8988T (cell line): ENCODE data around the gene UTP15.
A peak's percentile ranks its signal among the peaks of the same experiment; 100 is the strongest.

Source experiments
- DNase-seq: peaks from one replicate; pipeline ENCODE4 v3.0.0; 2011

The UTP15 gene

DNA sequence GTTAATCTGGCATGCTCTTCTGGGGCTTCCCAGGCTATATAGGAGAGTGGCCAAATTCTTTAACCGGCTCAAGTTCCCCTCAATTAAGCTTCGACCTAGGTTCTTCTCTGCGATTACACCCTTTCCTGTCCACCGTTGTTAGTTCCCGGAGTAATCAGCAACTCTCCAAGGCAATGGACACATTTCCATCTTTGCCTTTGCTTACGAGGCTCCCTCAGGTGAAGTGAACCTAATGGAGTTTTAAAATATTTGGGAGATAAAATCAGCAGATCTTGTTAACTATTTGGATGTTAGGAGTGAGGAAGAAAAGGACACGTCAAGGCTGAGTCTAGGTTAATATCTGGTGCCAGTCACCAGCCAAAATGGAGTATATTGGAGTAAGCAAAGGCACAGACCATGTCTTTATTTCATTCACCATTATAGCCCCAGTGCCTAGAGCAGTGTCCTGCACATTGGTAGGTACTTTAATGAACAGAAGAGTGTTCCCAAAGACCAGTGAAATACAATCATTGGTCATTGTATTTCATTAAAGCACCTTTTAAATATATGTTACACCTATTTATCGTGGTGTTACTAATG lies 515 bp downstream of the UTP15 start:
- DNase-seq, result no peak

DNA sequence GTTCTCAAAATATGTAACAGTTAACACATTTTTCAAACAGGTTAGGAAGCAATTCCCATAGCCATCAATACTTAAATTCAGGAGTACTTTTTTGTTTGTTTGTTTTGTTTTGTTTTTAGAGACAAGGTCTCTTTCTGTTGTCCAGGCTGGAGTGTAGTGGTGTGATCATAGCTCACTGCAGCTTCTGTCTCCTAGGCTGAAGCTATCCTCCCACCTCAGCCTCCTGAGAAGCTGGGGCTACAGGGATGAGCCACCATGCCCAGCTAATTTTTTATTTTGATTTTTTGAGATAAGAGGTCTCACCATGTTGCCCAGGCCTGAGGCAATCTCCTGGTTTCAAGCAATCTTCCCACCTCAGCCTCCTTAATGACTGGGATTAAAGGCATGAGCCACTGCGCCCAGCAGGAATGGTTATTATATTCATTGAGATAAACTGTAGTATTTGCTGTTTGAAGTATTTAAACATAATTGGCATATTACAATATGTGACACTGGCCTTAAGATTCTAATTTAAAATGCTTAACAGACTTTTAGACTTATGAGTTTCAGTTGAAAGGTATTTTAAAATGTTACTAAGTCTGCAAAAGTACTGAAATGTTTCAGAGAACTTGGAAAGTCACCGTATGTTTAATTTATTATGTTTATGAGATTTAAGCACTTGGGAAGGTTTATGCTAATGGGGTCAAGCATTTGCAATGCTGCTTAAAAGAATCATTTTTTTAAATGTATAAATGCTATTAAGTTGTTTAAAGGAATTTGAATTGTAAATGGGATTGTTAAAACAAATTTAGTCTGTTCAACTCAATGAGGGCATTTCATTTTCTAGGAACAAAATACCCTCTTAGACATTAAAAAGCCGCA lies 17.0 kb downstream of the UTP15 start:
- no peak for DNase-seq

DNA sequence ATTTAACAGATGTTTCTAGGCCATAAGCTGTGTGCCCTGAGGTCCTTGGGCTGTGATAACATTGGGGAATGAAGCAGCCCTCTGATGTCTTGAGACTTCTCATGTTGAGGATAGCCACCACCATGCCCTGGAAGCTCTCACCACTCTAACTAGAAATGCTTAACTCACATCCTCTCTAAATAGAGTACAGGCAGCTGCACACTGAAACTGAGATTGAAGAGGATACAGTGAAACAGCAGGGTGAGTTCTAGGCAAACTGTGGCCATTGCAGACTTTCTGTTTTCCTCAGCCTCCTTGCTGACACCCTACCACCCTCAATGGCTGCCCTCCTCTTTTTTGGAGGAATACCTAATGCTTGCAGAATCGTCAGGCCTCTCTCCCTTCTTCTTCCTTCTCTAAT lies 22.4 kb downstream of the UTP15 start:
- no peak for DNase-seq

DNA sequence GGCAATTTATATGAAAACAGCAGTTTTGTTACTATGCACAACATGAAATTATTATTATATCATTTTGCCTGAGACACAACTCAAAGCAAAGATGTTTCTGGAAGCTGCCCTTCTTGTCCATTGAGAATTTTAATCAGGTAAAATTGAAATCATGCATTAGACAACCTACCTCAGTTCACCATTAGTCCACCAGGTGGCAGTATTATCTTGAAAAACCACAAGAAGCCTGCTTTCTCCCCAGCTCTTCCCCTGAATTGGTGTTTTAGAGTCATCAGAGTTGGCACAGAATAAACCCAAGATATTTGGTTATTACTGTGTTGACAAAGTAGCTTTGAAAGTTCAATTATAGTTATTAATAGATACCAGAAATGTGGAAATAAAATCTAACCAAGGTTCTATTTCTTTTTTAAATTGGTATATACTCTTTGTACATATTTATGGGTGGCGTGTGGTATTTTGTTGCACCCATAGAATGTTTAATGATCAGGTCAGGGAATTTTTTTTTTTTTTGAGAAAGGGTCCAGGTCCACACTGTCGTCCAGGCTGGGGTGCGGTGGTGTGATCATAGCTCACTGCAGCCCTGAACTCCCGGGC lies 25.7 kb downstream of the UTP15 start:
- no peak for DNase-seq

DNA sequence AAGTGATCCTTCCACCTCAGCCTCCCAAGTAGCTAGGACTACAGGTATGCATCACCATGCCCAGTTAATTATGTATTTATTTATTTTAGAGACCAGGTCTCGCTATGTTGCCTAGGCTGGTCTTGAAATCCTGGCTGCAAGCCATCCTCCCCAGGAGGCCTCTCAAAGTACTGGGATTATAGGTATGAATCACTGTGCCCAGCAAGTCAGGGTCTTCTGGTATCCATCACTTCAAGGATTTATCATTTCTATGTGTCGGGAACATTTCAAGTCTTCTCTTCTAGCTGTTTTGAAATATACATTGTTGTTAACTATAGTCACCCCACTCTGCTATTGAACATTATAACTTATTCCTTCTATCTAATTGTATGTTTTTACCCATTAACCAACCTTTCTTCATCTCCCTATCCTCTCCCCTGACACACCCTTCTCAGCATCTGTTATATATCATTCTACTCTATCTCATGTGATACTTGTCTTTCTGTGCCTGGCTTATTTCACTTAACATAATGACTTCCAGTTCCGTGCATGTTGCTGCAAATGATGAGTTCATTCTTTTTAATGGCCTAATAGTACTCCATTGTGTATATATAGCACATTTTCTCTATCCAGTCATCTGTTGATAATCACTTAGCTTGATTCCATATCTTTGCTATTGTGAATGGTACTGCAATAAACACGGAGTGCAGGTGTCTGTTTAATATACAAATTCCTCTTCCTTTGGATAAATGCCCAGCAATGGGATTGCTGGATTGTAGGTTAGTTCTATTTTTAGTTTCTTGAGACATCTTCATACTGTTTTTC lies 26.4 kb downstream of the UTP15 start:
- no peak for DNase-seq

DNA sequence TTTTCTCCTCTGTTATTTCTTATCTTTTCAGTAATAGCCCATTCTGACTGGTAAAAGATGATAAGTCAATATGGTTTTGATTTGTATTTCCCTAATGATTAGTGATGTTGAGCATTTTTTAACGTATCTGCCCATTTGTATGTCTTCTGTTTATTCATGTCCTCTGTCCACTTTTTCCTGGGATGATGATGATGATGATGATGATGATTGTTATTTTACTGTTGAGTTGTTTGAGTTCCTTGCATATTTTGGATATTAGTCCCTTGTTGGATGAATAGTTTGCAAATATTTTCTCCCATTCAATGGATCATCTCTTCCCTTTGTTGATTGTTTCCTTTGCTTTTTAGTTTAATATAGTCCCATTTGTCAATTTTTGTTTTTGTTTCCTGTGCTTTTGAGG lies 27.0 kb downstream of the UTP15 start:
- DNase-seq, result no peak

DNA sequence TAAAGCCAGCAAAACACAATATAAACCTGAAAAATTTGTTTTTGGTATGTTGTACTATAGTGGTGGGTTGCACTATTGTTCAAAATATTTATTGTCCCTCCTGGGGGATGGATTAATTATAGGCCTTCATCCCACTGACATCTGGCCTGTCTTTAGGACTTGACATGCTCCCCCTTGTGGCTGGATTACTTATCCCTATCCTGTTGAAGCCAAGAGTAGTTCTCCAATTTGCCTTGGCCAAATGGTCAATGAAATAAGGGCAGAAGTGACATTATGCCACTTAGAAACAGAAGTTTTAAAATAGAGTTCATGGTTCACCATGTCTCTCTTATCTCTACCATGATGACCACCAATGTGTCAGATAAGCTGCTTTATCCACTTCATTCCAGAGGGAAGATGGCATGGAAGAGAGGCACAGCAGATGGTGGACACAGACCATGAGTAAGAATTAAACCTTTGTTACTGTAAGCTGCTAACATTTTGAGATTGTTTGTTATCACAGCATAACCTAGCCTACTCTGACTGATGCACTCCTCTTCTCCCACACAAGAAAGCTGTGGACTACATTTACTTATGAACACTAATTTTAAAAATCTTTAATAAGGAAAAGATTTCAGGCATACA lies 31.3 kb downstream of the UTP15 start:
- DNase-seq, result peak; percentile 15

DNA sequence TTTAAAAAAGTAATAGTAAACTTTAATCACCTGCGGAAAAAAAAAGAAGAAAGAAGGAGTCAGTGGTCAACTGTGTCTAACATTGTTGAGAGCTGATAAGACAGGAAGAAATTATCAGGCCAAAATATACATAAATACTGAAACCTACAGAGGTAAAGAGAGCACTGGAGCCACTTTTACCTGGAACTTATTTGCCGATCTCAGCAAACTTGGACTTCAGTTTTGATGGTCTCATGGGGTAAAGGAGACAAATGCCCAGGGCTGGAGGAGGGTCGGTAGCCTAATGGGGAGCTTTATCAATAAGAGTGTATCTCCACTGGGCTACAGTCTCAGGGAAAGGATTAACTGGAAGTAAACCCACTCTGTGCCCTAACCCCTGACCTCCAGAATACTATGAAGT lies 33.8 kb downstream of the UTP15 start:
- no peak for DNase-seq

DNA sequence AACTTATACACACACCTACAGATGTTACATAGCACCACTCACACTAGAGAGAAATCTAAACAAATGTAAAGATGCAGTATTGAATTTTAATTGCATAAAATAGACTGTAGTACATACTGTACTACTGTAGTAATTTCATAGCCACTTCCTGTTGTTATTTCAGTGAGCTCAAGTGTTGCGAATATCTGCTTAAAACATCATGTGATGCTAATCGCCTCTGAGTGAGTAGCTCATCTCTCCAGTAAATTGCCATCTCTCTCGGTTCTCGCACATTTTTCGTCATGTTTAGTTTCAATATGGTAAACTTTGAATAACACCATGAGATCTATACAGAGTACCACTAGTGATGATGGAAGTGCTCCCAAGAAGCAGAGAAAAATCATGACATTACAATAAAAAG lies 38.5 kb downstream of the UTP15 start:
- DNase-seq, result no peak

DNA sequence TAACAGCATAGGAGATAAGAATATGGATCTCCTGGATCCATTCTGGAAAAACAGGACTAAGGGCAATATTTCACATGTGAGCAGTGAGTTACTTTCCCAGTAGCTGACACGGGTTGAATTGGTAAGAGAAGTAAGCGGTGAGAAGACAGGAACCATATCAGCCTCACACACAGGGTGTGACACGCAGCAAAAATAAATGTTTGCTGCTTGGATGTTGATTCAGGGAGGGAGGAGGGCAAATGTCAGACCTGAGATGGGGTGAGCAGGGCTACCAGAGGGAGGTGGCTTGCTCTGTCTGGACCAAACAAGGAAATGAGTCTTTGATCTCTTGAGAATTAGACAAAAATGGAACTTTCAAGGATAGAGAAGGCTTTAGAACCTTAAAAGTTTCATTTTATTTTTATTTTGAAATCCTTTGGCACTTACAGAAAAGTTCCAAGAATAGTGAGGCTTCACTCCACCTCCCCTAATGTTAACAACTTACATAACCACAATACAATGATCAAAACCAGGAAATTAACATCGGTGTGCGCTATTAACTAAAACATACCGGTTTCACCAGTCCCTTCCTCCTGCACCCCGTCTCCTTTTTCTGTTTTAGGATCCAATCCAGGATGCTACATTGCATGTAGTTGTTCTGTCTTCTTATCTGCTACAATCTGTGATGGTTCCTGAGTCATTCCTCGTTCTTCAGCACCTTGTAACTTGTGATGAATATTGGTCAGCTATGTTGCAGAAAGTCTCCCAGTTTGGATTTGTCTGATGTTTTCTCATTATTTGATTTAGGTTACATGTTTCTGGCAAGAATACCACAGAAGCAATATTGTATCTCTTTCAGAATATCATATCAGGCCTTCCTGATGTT lies 39.9 kb downstream of the UTP15 start:
- no peak for DNase-seq

DNA sequence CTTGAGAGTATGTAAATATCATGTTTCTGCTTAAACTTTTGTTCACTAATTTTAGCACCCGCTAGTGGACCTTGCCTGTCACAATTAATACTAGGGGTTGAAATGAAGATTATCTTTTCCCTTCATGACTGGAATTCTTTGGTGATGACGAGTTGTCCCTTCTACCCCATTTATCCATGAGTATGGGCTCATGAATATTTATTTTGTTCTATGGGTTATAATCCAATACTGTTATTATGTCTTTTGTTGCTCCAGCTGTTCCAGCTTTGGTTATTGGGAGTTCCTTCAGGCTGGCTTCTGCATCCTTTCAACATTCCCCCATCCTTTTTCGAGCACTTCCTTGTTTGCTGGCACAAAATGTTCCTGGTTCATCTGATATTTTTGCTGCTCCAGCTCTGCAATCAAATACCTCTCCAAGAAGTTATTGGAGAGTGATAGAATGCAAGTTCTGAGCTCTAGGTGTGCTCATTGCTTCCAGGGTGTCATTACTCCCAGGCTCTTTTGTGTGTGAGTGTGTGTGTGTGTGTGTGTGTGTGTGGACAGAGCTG lies 40.7 kb downstream of the UTP15 start:
- DNase-seq, result no peak

DNA sequence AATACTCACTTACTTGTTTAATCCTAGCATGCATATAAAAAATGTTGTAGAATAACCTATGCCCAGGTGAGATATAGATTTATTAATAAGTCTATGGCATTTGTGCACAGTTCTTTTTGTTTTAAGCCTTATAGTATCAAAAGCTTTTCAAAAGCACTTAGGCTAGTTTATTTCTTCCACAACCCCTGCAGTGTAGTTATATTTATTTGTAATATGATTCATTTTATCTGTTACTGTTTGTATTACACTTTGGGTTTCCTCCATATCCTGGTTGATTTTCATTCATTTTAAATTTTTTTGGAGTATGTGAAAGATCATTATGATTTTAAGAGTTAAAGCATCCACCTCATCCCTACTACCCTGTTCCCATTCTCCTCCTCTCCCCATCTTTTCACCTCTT lies 41.7 kb downstream of the UTP15 start:
- no peak for DNase-seq

DNA sequence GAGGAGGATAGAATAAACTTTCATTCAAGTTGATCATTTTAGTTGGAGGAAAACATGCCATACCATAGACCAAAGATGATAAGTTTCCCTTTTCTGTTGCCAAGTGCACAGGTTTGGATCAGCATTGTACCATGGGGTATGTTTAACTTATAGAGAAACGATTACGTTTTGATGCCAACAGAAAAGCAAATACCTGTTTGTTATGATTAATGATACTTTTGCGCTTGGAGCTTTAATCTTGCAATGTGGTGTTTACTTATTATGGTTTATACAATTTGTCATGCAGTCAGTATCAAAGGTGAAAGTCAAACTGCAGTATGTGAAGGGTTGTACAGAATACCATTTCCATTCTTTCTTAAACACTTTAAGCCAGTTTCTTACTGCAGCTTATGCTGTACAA lies 47.3 kb downstream of the UTP15 start:
- no peak for DNase-seq

DNA sequence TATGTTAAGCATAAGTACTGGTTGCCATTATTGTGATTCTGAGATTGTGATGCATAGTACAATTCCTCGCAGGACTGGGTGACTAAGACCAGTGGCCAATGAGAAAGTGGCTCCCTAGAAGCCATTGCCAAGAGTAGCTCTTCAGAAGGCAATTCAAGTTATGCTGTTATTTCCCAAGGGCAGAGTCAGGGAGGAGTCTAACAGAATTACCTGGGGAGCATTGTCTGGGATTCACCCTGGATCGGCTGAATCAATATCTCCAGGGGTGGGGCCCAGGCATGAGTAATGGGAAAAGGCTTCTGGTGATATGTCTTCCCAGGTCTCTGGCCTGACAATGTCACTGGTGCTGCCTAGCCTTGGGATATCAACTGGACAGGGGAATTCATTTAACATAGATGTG lies 49.5 kb downstream of the UTP15 start:
- DNase-seq, result no peak

DNA sequence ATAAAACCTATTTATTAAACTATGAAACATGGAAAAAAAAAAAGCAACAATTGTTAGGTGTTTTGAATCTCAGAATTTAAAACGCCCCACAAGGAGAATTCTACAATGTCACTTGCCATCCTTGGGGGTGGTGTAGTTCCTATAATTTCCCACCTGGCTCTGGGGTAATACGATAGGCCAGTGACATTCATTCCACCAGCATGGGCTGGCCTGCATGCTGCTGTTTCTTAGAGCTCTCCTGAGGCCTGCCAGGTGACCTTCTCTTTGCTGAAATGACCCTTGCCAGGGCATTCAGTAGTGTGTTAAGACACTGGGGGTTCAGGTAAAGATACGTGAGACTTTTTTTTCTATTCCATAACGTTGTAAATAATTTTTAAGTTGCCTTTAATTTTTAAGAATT lies 50.4 kb downstream of the UTP15 start:
- no peak for DNase-seq

DNA sequence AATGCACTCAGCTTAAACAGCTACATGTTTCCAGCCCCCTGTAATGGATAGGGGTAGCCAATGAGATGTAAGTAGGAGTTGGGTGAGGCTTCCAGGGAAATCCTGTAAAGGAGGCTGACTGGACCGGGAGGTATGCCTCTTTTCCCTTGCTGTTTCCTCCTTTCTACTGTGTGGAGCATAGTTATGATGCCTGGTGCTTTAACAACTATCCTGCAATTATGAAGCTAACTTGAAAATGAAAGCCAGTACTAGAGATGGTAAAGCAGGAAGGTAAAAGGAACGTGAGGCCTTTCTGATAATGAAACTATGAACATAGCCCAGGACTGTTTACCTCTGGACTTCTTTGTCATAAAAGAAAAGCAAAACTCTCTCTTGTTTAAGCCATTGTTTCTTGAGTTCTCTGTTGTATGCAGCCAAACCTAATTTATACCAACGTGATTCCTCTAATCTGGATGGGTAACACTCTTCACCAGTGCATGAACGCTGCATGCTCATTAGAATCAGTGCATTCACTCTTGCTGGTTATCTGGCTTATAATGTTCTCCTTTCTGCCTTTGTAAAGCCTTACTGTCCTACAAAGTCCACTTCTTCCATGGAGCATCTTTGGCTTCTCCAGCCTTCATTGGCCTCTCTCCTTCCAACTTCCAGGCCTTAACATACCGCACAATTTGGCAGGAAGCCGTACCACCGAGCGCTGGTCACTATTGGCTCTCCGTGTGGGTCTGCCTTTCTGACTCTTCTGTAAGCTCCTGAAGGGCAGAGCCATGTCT lies 52.2 kb downstream of the UTP15 start:
- no peak for DNase-seq

DNA sequence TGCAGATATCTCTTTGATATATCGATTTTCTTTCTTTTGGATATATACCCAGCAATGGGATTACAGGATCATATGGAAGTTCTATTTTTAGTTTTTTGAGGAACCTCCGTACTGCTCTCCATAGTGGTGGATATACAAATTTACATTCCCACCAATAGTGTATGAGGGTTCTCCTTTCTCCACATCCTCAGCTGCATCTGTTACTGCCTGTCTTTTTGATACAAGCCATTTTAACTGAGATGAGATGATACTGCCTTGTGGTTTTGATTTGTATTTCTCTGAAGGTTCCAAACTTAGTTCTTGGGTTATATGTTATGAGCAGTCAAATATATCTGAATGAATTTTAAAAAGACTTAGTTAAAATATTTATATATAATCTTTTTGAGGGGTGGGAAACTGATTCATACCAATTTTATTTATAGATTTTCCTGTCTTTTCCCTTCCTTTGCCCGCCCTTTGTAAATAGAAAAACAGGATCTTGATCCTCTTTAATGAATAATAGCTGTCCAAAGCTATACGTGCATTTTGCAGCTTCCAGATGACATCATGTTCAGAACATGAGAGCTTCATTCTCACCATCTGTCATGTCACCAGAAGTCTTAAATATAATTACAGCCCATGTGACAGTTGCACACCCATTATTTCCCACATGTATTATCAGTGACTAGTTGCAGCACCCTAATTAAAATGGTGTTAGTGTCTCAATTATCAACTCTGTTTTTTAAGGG lies 54.2 kb downstream of the UTP15 start:
- no peak for DNase-seq

DNA sequence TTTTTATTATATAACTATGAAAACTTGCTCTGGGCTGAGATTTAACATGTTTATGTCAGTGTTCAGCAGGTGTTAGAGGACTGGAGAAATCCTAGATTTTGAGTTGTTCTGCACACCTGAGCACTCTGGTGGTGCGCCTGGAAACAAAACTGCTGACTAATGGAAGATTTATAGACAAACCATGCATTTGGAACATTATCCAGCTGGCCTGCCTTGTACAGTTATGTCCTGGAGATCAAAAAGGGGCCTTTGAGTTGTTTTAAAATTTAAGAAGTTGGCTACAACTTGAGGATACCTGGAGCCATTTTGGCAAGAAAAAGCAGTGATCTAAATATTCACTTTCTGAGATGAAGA lies 54.8 kb downstream of the UTP15 start:
- no peak for DNase-seq

DNA sequence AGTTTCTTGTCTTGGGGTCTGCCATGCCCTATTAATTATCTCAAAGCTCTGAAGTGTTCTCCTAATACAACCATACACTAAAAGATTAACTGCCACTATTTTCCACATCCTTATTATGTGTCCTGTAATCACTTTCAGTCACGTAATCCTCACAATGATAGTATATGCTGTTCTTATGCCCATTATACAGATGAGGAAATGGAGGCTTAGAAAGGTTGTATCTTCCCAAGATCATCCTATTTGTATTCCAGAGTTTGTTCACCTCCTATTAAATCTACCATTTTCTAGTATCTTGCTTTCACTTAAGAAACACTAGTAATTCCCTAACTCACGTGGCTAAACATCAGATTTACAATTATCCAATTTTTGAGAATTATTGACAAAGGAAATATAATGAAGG lies 57.5 kb downstream of the UTP15 start:
- no peak for DNase-seq

DNA sequence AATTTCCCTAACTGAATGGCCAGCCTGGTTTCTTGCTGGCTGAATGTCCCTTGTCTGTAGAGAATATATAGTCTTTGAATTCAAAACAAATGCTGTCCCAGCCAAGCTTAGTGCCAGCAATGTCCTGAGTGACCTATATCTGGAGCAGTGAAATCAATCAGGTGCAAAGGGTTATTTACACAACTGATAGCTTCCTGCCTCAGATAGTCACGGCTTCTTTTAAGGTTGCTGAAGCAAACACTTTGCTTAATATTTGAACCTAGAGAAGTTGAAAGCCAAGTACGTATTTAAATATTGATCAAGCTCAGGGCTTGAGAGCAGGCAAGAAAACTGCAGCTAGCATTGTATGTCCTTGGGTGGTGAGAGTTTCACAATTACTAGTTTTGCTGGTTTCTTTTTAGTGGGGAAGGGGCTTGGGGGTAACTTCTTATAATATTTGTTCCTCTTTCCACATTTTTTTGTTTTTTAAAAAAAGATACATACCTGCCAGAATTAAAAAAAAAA lies 58.4 kb downstream of the UTP15 start:
- no peak for DNase-seq
